Inflammatory macrophage treated with lipopolysaccharide for 1 hour (primary cell): ENCODE data around the gene LYPD3.

ENCODE experiments used
- DNase-seq, 2 donors: peaks; one replicate each; pipeline ENCODE4 v3.0.0-alpha.2; 2020 to 2022

The LYPD3 gene

GRCh38 chr19:43485951-43486350 lies 20.5 kb upstream of the LYPD3 start:
- peak; percentile 25 to 29 for DNase-seq

- DNase-seq, result no peak
Measured at GRCh38 chr19:43483281-43483680, 17.9 kb upstream of the LYPD3 start.

- DNase-seq, result no peak
Measured at GRCh38 chr19:43482193-43482592, 16.8 kb upstream of the LYPD3 start.

DNA sequence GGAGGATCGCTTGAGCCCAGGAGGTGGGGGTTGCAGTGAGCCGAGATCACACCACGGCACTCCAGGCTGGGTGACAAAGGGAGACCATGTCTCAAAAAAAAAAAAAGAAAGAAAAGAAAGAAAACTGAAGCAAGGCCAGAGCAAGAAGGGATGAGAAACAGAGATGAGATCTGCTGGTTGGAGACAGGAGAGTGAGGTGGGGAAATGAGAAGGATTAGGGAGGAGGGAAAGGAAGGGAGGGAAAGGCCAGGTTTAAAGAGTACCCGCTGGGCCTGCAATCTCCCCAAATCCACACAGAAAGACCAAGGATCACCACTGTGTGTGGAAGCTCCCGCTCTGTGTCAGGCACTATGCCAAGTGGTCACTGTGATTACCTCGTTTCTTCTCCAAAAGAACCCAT lies 16.3 kb upstream of the LYPD3 start:
- DNase-seq, result no peak

DNA sequence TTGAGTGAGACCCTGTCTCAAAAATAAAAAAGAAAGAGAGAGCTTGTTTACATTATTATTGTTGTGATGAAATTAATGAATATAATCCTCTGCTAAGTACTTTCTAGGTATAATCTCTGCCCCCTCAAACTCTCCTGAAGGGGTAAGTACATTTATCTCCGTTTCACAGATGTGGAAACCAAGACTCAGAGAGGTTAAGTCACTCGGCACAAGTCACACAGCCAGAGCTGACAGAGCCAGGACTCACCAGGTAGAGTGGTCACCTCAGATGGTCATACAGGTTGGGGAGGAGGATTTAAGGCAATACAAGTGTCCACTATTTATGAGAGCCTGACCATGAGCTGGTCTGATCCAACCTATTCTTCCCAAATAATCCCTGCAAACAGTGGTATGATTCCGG lies 15.2 kb upstream of the LYPD3 start:
- DNase-seq, result no peak

DNA sequence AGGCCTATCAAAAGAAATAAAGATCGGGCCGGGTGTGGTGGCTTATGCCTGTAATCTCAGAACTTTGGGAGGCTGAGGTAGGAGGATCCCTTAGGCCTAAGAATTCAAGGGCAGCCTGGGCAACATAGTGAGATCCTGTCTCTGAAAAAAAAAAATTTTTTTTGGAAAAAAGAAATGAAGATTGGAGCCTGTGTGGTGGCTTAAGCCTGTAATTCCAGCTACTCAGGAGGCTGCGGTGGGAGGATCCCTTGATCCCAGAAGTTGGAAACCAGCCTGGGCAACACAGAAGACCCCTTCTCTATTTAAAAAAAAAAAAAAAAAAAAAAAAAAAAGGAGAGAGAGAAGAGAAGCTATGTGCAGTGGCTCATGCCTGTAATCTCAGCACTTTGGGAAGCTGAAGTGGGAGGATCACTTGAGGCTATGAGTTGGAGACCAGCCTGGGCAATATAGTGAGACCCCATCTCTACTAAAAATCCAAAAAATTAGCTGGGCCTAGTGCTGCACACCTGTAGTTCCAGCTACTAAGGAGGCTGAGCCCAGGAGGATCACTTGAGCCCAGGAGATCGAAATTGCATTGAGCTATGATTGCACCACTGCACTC lies 14.7 kb upstream of the LYPD3 start:
- no peak for DNase-seq

DNA sequence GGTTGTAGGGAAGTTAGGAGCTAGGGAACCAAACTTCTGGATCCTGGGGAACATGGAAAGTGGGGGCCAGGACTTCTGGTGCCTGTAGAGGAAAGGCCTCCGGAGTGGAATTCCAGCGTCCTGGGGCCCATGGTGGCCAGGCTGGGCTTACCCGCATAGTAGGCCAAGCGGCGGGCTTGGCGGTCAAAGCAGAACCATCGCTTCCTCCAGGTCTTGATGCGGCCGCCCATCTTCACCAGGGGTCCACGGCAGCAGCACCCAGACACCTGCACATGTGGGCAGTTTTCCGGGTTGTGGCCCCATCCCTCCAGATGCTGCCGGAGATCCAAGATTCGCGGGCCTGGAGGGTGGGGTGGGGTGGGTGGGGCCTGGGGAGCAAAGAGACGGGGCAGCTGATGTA lies 13.8 kb upstream of the LYPD3 start:
- DNase-seq, result no peak

DNA sequence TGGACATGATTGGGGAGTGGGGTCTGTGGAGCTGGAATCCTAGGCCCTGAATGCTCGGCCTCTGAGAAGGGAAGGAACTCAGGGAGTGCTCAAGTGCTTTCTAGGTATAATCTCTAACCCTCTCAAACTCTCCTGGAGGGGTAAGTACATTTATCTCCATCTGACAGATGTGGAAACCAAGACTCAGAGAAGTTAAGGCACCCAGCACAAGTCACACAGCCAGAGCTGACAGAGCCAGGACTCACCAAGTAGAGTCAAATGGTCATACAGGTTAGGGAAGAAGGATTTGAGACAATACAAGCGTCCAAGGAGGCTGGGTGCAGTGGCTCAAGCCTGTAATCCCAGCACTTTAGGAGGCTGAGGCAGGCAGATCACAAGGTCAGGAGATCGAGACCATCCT lies 12.9 kb upstream of the LYPD3 start:
- no peak for DNase-seq

- DNase-seq, result no peak
Measured at GRCh38 chr19:43476606-43477005, 11.2 kb upstream of the LYPD3 start.

GRCh38 chr19:43474986-43475705 lies 9.7 kb upstream of the LYPD3 start:
- DNase-seq, result peak; percentile 90 to 99

- DNase-seq, result no peak
Measured at GRCh38 chr19:43474487-43474886, 9.1 kb upstream of the LYPD3 start.

DNA sequence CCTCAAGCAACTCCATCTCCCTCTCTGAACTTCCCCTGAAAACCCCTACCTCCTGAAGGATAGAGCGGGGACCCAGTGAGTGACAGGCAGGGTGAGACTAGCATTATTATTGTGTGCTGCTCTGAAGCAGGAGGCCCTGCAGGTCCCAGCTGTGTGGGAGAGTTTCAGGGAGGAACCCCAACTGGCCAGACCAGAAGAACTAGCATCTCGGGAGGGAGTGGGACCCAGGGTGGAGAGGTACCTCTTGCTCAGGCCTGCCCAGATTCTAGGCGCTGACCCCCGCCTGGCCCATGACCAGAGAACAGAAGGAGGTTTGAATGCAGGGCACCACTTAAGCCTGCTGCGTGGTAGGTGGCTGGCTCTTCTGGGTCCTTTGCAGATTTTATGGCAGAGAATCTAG lies 5.7 kb upstream of the LYPD3 start:
- DNase-seq, result no peak

GRCh38 chr19:43470288-43470687 lies 4.9 kb upstream of the LYPD3 start:
- no peak for DNase-seq

GRCh38 chr19:43469160-43469480 lies 3.7 kb upstream of the LYPD3 start:
- peak in 1 of 2 donors; percentile 26 for DNase-seq

GRCh38 chr19:43468354-43469159 lies 3.1 kb upstream of the LYPD3 start:
- DNase-seq, result no peak

- peak in 1 of 2 donors; percentile 41 for DNase-seq
Measured at GRCh38 chr19:43467730-43468129, 2.3 kb upstream of the LYPD3 start.

DNA sequence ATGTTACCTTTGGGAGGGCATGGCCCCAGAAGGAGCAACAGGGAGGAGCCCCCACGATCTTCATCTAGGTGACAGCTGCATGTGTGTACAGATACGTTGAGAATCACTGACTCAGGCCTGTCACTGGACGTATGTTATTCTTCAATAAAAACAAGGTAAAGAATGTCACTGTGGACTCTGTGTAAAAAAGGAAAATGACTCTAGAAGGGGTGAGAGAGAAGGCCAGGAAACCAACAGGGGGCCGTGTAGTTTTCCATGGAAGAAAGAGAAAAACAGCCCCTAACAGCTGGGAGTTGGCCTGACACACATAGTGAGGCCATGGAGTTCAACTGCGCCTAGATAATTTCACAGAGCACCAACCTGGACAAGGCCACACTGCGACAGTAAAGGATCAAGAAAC lies 1.9 kb upstream of the LYPD3 start:
- DNase-seq, result no peak

GRCh38 chr19:43466793-43467192 lies 1.4 kb upstream of the LYPD3 start:
- no peak for DNase-seq

DNA sequence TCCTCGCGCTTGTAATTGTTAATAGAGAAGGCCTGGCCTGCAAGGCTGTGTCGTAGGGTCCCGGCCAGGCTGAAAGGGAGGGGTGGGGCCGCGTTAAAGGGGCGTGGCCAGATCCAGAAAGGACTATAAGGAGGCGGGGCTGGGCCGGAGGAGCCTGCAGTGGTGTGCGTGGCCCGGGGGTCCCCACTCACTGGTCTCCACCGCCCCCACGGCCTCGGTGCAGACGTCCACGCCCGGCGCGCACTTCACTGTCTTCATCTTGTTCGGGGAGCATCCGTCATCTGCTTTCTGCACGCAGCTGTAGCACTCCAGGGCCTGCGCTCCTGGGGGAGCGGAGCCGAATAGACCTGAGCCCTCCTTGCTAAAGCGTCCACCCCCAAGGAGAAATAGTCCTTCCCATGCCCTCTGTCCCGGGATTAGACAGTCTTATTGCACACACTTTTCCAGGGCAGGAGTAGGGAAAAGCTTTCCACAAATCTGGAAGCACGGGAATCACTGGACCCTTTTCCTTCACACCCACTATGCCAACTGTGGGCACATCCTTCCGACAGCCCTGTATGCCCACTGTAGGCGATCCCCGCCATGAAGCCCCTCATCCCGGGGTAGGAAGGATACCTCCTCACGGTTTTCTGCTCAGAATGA lies 1.2 kb downstream of the LYPD3 start:
- no peak for DNase-seq

DNA sequence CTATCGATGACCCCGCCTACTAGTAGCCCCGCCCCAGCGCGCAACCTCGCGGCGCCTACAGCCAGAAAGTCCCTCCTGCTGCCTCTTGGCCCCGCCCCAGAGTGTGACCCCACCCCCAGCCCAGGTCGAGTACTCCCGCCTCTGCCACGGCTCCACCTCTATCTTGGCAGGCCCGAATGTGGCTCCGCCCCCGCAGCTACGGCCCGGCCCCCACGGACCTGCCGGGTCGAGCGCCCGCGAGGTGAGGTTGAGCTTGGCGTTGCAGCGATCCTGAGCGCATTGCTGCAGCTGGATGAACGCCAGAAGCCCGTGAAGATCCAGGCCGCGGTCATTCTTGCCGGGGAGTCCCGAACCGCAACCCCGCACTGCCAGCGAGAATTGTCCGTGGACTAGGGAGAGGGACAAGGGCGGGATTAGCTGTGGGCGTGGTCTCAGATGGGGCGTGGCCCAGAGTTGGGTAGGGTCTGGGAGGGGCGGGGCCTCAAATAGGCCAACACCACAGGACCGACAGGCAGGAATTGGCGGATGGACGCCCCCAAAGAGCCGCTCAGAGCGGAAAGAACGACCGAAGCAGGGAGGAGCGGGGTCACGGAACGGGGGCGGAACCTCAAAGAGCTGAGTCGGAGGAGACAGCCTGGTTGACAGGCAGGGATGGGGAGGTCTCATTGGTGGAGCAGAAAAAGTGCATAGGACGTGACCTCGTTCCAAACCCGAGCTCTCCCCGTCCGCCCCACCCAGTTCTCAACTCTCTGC lies 1.9 kb downstream of the LYPD3 start:
- DNase-seq, result peak; percentile 94 to 96

- no peak for DNase-seq
Measured at GRCh38 chr19:43462785-43463380, 2.5 kb downstream of the LYPD3 start.

DNA sequence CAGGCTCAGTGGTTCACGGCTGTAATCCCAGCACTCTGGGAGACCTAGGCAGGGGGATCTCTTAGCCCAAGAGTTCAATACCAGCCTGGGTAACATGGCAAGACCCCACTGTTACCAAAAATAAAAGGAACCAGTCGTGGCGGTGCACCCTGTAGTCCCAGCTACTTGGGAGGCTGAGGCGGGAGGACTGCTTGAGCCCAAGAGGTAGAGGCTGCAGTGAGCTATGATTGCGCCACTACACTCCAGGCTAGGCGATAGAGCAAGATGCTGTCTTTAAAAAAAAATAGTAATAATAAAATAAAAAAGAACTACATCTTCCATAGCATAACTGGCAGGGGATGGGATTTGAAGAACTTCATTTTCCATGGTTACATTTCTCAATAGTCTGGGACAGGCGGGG lies 3.0 kb downstream of the LYPD3 start:
- DNase-seq, result no peak

GRCh38 chr19:43461303-43461702 lies 4.1 kb downstream of the LYPD3 start:
- DNase-seq, result no peak
